Esophagus muscularis mucosa (tissue), 4 donors: Measurements from ENCODE around the gene SRRT. TPM values are rescaled to one million over a fixed set of nuclear protein-coding genes. Genes with fewer than 3 reads are reported as not detected.

ENCODE experiments used
- DNase-seq: peaks from one replicate; pipeline ENCODE4 v3.0.0-alpha.2; 2017; ENCODE audit errors: extremely low spot score
- H3K27ac ChIP-seq, 4 donors: fragments of 200-600 bp; sonication (generic); replicated peaks in 1 of 4; 1 replicate in 3 of 4; 2 replicates in 1 of 4; pipeline ENCODE4 v1.5.1; 2016 to 2019; ENCODE audit warnings: mild to moderate bottlenecking in 1 of 4
- H3K27me3 ChIP-seq, 4 donors: fragments of 200-600 bp; sonication (generic); one replicate each; pipeline versions ENCODE4 v1.5.1 to v1.6.0; 2016 to 2019
- H3K36me3 ChIP-seq, 4 donors: fragments of 200-600 bp; sonication (generic); one replicate each; pipeline ENCODE4 v1.5.1; 2016 to 2019
- H3K4me1 ChIP-seq, 4 donors: fragments of 200-600 bp; sonication (generic); one replicate each; pipeline ENCODE4 v1.5.1; 2016 to 2019
- H3K4me3 ChIP-seq, 4 donors: fragments of 200-600 bp; sonication (generic); 1 replicate in 2 of 4; 2 replicates in 2 of 4; pipeline ENCODE4 v1.5.1; 2016 to 2019; ENCODE audit warnings: mild to moderate bottlenecking in 4 of 4, moderate library complexity in 1 of 4
- H3K9me3 ChIP-seq, 4 donors: fragments of 200-600 bp; sonication (generic); 1 replicate in 3 of 4; 2 replicates in 1 of 4; pipeline ENCODE4 v1.5.1; 2016 to 2019
- CTCF ChIP-seq, 3 experiments: fragments of 200-600 bp in 2 of 3; fragments of 450-650 bp in 1 of 3; sonication (generic) in 2 of 3; IDR thresholded peaks; one replicate each; pipeline ENCODE4 v1.5.1; 2017 to 2019; ENCODE audit warnings: antibody characterized with exemption in 3 of 3, mild to moderate bottlenecking in 2 of 3, moderate library complexity in 1 of 3
- EP300 ChIP-seq: sonication (generic); formaldehyde crosslinking; IDR thresholded peaks from one replicate; pipeline ENCODE4 v1.6.1; 2017; ENCODE audit warnings: antibody characterized with exemption
- POLR2A ChIP-seq: fragments of 450-650 bp; IDR thresholded peaks from one replicate; pipeline ENCODE4 v1.6.1; 2017; ENCODE audit warnings: antibody characterized with exemption, moderate library complexity, mild to moderate bottlenecking, low read depth
- POLR2AphosphoS5 ChIP-seq, 2 donors: sonication (generic); formaldehyde crosslinking; IDR thresholded peaks; one replicate each; pipeline ENCODE4 v1.6.1; 2017; ENCODE audit warnings: antibody characterized with exemption in 2 of 2
- whole genome bisulfite sequencing: methylation state at CpG from one replicate; pipeline ENCODE4 v1.1.5; 2018; 5-methylcytosine and 5-hydroxymethylcytosine counted together
- intact Hi-C: fragments of 100-400 bp; cut with DNase I; formaldehyde crosslinking; loops from one replicate; pipeline ENCODE4 v1.15.1; 2023
- total RNA-seq, 4 donors: library from RNA; depleted of rRNA; stranded (reverse); fragments of >200 nt; gene quantifications; one replicate each; pipeline versions ENCODE4 v1.1.0 to v1.2.1, GENCODE V29; 2016

Gene SRRT
- total RNA-seq, 4 donors from 2014 or later, result 47.2 to 69.6 (median 61.7) TPM

GRCh38 chr7:100892364-100893317 is 17.7 kb downstream of the SRRT start:
- whole genome bisulfite sequencing, result 90% methylated on average over 24 of the region's 44 CpGs
- H3K27ac ChIP-seq, result no peak overlapping the region
- peaks cover 4 to 13% (median 12%) of the 10 kb centered on the region in 4 donors for H3K36me3 ChIP-seq
- H3K9me3 ChIP-seq, result no peaks in the 10 kb centered on the region
- TF ChIP-seq POLR2A (no peak), EP300 (no peak), CTCF (IDR thresholded peaks at IDR 0.05) (no peak), POLR2AphosphoS5 (IDR thresholded peaks at IDR 0.05) (no peak)
- intact Hi-C loops, result no loop called here
- DNase-seq, result no peak
- no peak overlapping the region for H3K4me3 ChIP-seq
- peaks cover 11 to 47% (median 28%) of the 10 kb centered on the region in 4 donors for H3K27me3 ChIP-seq
- H3K4me1 ChIP-seq, result peaks cover 52 to 69% (median 65%) of the 10 kb centered on the region in 4 donors

GRCh38 chr7:100893318-100893895 is 18.5 kb downstream of the SRRT start:
- Histone ChIP-seq H3K4me1 (peaks cover 44 to 61% (median 57%) of the 10 kb centered on the region in 4 donors), H3K9me3 (no peaks in the 10 kb centered on the region), H3K36me3 (peaks cover 0 to 5% (median 4%) of the 10 kb centered on the region in 4 donors), H3K4me3 (no peak overlapping the region), H3K27ac (no peak overlapping the region), H3K27me3 (peaks cover 11 to 55% (median 31%) of the 10 kb centered on the region in 4 donors)
- DNase-seq, result no peak
- TF ChIP-seq CTCF (IDR thresholded peaks at IDR 0.05) (no peak), POLR2AphosphoS5 (IDR thresholded peaks at IDR 0.05) (no peak), EP300 (no peak), POLR2A (no peak)
- intact Hi-C loops, result no loop called here
- 86% methylated on average over 14 of the region's 32 CpGs for WGBS

- intact Hi-C loops, result loop anchor here (2.0 kb wide), 1 partner anchor 165 kb away; no protein-coding TSS in a partner anchor
- Histone ChIP-seq H3K9me3 (no peaks in the 10 kb centered on the region), H3K4me3 (peak overlapping the region in 3 of 4 donors; percentile 51 to 63 (median 52)), H3K36me3 (no peaks in the 10 kb centered on the region), H3K4me1 (peaks cover 37 to 54% (median 50%) of the 10 kb centered on the region in 4 donors), H3K27me3 (peaks cover 11 to 62% (median 31%) of the 10 kb centered on the region in 4 donors), H3K27ac (no peak overlapping the region)
- no peak for TF ChIP-seq CTCF (IDR thresholded peaks at IDR 0.05)
- TF ChIP-seq POLR2A, result no peak
- DNase-seq, result no peak
- WGBS, result 53% methylated on average over 35 of the region's 40 CpGs
Observed at GRCh38 chr7:100893910-100894721, 19.2 kb downstream of the SRRT start.

GRCh38 chr7:100894860-100895700 is 20.2 kb downstream of the SRRT start:
- WGBS, result 0% methylated on average over 2 of the region's 83 CpGs

More at GRCh38 chr7:100894860-100895700, 20.2 kb downstream of the SRRT start:
- peaks cover 36 to 48% (median 44%) of the 10 kb centered on the region in 4 donors for H3K4me1 ChIP-seq
- peak overlapping the region; percentile 51 to 63 (median 52) for H3K4me3 ChIP-seq
- TF ChIP-seq POLR2A (no peak), CTCF (IDR thresholded peaks at IDR 0.05) (peak; percentile 67 to 85 (median 68))
- no peak for DNase-seq
- intact Hi-C loops, result loop anchor here (2.0 to 5.0 kb wide), 2 partner anchors 164 to 182 kb away; no protein-coding TSS in a partner anchor
- H3K27me3 ChIP-seq, result peaks cover 11 to 71% (median 31%) of the 10 kb centered on the region in 4 donors
- peak overlapping the region in 2 of 4 donors; percentile 17 to 28 for H3K27ac ChIP-seq
- no peaks in the 10 kb centered on the region for H3K36me3 ChIP-seq
- H3K9me3 ChIP-seq, result no peaks in the 10 kb centered on the region
